ENCODE data around the gene UBR3. TPM values are rescaled to one million over a fixed set of nuclear protein-coding genes. Genes with fewer than 3 reads are reported as not detected.

UBR3 gene
- total and polyA plus RNA-seq, 2 experiments from 2014 or later = 18.7 to 53.1 TPM

DNA sequence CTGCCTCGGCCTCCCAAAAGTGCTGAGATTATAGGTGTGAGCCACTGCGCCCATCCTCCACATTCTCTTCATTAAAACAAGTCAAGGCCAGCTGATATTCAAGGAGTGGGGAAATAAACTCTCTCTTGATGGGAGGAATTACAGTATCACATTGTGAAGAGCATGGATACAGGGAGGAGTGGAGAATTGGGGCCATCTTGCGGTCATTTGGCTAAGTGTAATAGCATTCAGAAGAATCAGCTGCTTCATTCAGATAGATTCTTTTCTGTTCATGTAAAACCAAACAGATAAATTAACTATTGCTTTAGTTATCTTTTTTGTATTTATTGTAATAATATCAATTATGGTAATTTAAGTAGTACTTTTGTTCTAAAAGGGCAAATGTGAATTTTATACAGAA lies 156.3 kb downstream of the UBR3 start:
- H3K27me3 ChIP-seq = no peaks in the 10 kb centered on the region
- peak in 1 of 2 donors; percentile 20 for DNase-seq (ENCODE audit: low read depth in 1 of 2, low spot score in 1 of 2)
- no peak overlapping the region for H3K27ac ChIP-seq
- no peaks in the 10 kb centered on the region for H3K4me1 ChIP-seq (ENCODE audit: low read depth)
- peaks cover 7% of the 10 kb centered on the region for H3K36me3 ChIP-seq
- H3K9me3 ChIP-seq (ENCODE audit: low read depth) = no peaks in the 10 kb centered on the region
- TF ChIP-seq, protein P1, sequence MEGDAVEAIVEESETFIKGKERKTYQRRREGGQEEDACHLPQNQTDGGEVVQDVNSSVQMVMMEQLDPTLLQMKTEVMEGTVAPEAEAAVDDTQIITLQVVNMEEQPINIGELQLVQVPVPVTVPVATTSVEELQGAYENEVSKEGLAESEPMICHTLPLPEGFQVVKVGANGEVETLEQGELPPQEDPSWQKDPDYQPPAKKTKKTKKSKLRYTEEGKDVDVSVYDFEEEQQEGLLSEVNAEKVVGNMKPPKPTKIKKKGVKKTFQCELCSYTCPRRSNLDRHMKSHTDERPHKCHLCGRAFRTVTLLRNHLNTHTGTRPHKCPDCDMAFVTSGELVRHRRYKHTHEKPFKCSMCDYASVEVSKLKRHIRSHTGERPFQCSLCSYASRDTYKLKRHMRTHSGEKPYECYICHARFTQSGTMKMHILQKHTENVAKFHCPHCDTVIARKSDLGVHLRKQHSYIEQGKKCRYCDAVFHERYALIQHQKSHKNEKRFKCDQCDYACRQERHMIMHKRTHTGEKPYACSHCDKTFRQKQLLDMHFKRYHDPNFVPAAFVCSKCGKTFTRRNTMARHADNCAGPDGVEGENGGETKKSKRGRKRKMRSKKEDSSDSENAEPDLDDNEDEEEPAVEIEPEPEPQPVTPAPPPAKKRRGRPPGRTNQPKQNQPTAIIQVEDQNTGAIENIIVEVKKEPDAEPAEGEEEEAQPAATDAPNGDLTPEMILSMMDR (IDR thresholded peaks at IDR 0.05; ENCODE audit: low read depth, low read length) = peak; percentile 14
- no peak overlapping the region for H3K4me3 ChIP-seq

DNA sequence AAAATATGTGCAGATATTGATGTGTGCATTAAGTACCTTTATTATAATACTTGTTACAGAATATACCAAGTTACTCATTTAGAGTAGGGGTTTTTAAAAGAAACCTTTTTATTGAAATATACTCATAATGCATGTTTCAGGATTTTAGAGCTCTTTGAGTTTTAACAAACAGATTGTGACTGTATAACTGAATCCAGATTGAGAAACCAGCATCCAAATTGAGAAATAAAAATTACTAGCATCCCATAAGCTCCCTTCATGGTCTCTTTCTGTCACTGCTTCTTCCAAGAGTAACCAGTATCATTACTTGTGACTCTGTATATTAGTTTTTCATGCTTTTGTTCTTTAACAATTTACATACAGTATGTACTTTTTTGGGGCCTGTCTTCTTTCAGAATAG lies 156.9 kb downstream of the UBR3 start:
- no peaks in the 10 kb centered on the region for H3K9me3 ChIP-seq (ENCODE audit: low read depth)
- peaks cover 7% of the 10 kb centered on the region for H3K36me3 ChIP-seq
- no peaks in the 10 kb centered on the region for H3K4me1 ChIP-seq (ENCODE audit: low read depth)
- H3K4me3 ChIP-seq = no peak overlapping the region
- TF ChIP-seq, protein P1 (IDR thresholded peaks at IDR 0.05; ENCODE audit: low read depth, low read length) = no peak
- no peaks in the 10 kb centered on the region for H3K27me3 ChIP-seq
- H3K27ac ChIP-seq = no peak overlapping the region
- no peak for DNase-seq (ENCODE audit: low read depth in 1 of 2, low spot score in 1 of 2)

GRCh38 chr2:169994752-169995151 lies 167.5 kb downstream of the UBR3 start:
- H3K9me3 ChIP-seq (ENCODE audit: low read depth) = no peaks in the 10 kb centered on the region
- H3K4me1 ChIP-seq (ENCODE audit: low read depth) = no peaks in the 10 kb centered on the region
- TF ChIP-seq, protein P1 (IDR thresholded peaks at IDR 0.05; ENCODE audit: low read depth, low read length) = no peak
- no peaks in the 10 kb centered on the region for H3K27me3 ChIP-seq
- H3K36me3 ChIP-seq = peaks cover 5% of the 10 kb centered on the region
- H3K27ac ChIP-seq = no peak overlapping the region
- no peak for DNase-seq (ENCODE audit: low read depth in 1 of 2, low spot score in 1 of 2)
- no peak overlapping the region for H3K4me3 ChIP-seq

DNA sequence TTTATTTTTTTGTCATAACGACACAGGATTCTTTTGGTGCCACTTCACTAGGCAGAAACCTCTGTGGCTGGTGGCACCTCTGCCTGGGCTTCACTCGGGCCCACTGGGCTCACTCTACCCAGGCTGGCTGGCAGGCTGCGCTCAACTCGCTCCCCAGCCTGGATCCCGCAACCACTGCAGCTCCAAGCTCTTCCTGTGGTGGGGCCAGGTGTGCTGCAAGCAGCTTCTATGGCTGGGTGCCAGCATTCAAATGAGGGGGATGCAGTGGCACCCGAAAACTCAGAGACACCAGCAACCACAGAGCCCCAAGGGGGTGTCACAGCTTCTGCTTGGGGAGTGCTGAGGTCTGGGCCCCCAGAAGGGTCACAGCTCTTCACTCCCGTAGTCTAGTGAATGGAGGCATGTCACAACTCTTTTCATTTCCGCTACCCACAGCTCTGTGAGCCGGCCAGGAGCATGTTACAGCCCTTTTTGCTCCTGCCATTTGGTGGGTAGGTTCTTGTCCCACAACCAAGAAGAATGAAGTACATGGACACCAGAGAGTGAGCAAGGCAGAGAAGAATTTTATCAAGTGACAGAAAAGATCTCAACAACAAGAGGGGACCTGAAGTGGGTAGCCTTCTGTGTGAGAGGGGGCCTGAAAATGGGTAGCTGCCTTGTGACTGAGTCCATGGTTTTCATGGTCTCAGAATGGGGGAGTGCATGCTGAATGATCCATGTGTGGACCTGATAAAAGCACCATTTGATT lies 170.1 kb downstream of the UBR3 start:
- Histone ChIP-seq H3K27me3 (no peaks in the 10 kb centered on the region), H3K9me3 (ENCODE audit: low read depth) (no peaks in the 10 kb centered on the region), H3K27ac (no peak overlapping the region), H3K4me3 (no peak overlapping the region), H3K4me1 (ENCODE audit: low read depth) (no peaks in the 10 kb centered on the region), H3K36me3 (peaks cover 11% of the 10 kb centered on the region)
- TF ChIP-seq, protein P1 (IDR thresholded peaks at IDR 0.05; ENCODE audit: low read depth, low read length) = no peak
- DNase-seq (ENCODE audit: low read depth in 1 of 2, low spot score in 1 of 2) = no peak

GRCh38 chr2:169999054-169999453 lies 171.8 kb downstream of the UBR3 start:
- H3K4me3 ChIP-seq = no peak overlapping the region
- DNase-seq (ENCODE audit: low read depth in 1 of 2, low spot score in 1 of 2) = no peak
- peaks cover 18% of the 10 kb centered on the region for H3K36me3 ChIP-seq
- no peak overlapping the region for H3K27ac ChIP-seq
- H3K27me3 ChIP-seq = no peaks in the 10 kb centered on the region
- H3K9me3 ChIP-seq (ENCODE audit: low read depth) = no peaks in the 10 kb centered on the region
- TF ChIP-seq, protein P1 (IDR thresholded peaks at IDR 0.05; ENCODE audit: low read depth, low read length) = no peak
- no peaks in the 10 kb centered on the region for H3K4me1 ChIP-seq (ENCODE audit: low read depth)

Data from cardiac muscle cell (in vitro differentiated cells and primary cell).